GM21367 (cell line): ENCODE measurements around the gene IBSP.

Experiments
- ATAC-seq: cut with Tn5 transposase; IDR thresholded peaks from one replicate; pipeline ENCODE4 v1.9.1; 2021; ENCODE audit not compliant: unreplicated experiment

IBSP gene

GRCh38 chr4:87838205-87838604, 38.9 kb downstream of the IBSP start:
- ATAC-seq, result no peak

DNA sequence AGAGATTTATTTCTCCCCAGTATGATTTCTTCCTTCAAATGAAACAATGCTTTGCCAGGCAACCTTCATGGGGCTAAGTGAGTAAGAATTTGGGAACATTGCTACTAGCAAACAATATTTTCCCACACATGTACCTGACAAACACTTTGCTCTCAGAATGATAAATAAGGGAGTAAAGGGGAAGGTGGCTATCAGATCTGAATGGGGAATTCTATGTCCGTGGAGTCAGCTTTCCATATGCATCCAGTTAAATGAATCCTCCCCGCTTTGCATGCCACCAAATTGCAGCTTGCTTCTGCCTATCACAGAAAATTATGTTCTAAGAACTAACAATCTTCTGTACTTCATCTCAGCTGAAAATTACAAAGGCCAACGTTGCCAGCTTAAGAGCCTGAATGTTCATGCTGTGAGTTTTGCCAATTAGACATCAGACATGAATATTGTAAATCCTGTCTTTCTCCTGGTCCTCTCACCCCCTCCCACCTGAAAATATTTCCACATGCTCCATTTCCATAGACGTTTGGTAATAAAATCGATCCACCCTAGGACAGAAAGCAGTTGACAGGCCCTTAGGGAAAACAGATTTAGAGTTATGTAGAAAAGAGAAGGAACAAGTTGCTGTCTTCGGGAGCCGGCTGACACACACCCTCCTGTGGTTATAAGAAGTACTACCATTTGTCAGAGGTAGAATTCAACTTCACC, 39.7 kb downstream of the IBSP start:
- ATAC-seq, result no peak

GRCh38 chr4:87839592-87839946, 40.2 kb downstream of the IBSP start:
- ATAC-seq, result no peak

- ATAC-seq, result no peak
Observed at GRCh38 chr4:87840149-87840548, 40.8 kb downstream of the IBSP start.

GRCh38 chr4:87843936-87844335, 44.6 kb downstream of the IBSP start:
- ATAC-seq, result no peak

DNA sequence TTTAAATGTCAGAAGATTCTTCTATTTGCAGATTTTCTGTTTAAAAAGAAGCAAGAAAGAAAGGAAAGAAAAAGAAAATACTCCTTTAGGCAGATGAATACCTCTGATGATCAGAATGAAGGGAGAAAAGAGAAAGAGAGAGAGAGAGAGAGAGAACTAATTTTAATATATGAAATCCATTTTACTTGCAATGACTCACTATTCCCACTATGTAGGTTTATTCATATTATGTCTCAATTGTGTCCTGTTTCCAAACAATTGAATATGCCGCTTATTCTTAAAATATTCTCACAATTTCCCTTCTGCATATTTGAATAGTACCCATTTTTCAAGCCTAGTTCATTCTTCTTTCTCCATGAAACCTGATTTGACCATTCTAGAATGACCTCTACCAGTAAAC, 45.1 kb downstream of the IBSP start:
- no peak for ATAC-seq

DNA sequence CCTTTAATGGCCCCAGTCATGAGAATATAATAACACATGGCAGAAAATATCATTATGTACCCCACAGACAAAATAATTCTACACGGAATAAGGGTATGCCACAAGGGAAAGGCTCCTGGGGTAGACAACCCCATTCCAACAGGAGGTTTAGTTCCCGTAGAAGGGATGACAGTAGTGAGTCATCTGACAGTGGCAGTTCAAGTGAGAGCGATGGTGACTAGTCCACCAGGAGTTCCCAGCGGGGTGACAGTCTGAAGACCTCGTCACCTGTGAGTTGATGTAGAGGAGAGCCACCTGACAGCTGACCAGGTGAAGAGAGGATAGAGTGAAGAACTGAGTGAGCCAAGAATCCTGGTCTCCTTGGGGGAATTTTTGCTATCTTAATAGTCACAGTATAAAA, 46.9 kb downstream of the IBSP start:
- ATAC-seq, result no peak

GRCh38 chr4:87848622-87849351, 49.4 kb downstream of the IBSP start:
- ATAC-seq, result peak; percentile 92

DNA sequence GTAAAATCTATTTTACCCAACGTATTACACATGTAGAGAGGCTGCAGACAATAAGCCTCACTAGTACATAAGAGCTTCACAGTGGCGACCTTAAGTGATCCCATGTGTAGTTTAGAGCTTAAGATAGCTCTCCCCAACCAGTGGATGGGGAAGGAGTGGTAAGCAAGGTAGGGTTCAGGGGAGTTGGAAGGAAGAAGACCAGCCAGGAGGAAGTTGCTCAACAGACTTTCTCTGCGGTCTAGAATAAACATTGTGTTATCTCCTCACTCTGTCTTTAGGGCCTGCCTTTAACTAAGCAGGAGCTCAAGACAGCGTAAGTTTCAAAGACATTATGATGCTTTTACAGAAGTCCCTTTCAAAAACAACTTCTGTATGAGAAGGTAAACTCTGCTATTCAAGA, 50.3 kb downstream of the IBSP start:
- ATAC-seq, result no peak

GRCh38 chr4:87851332-87851731, 52.0 kb downstream of the IBSP start:
- no peak for ATAC-seq

DNA sequence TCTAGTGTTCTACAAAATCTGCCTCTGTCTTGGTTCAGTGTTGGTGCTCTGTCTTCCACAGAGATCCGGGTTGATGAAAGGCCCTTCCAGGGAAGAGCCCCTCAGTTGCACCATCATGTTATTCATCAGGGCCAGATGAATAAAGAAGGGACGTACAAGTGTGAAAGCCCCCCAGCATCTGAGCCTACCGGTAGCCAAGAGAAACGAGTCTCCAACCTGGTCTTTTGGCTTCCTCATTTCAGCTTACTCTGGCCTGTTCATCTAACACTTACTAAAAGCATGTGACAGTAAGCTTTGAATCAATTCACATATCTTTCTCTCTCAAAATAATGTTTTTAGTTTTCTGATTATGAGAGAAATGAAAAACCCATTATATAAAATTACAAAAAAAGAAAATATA, 52.6 kb downstream of the IBSP start:
- no peak for ATAC-seq

- ATAC-seq, result no peak
Observed at GRCh38 chr4:87853108-87853507, 53.8 kb downstream of the IBSP start.

- no peak for ATAC-seq
Observed at GRCh38 chr4:87853891-87854290, 54.5 kb downstream of the IBSP start.

DNA sequence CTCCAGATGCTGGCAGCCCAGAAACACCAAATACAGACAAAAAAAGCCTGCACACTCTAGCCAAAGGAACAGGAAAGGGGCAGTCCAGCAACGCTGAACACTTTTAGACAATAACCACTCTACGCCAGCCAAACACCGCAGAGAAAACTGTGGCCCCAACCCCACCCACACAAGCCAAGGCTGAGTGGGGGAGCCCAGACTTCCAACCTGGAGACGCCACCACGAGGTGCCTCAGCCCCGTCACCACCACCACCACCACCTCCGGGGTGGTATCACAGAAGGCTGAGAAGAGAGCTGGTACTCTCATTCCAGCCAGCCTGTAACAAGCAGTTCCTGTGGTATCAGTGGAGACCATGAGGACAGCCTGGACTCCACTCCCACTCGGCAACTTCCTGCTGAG, 56.2 kb downstream of the IBSP start:
- ATAC-seq, result no peak

GRCh38 chr4:87856816-87857215, 57.5 kb downstream of the IBSP start:
- no peak for ATAC-seq

GRCh38 chr4:87857789-87858188, 58.4 kb downstream of the IBSP start:
- ATAC-seq, result no peak
